Choroid plexus epithelial cell (primary cell): ENCODE measurements around the gene CA5B.
A peak's percentile ranks its signal among the peaks of the same experiment; 100 is the strongest.

Experiments
- DNase-seq: peaks from one replicate; pipeline ENCODE4 v3.0.0-alpha.2; 2010; ENCODE audit warnings: low read depth
- H3K4me3 ChIP-seq: 2 replicates; pipeline ENCODE4 v1.5.1; 2011; ENCODE audit warnings: low read depth, mild to moderate bottlenecking, control low read depth, low read length, moderate library complexity
- CTCF ChIP-seq: conservative IDR thresholded peaks from 2 replicates; pipeline ENCODE4 v1.5.1; 2011; ENCODE audit warnings: low read depth, mild to moderate bottlenecking, control low read depth, inconsistent platforms, low read length, moderate library complexity

Gene CA5B

GRCh38 chrX:15834053-15834452, 96.0 kb downstream of the CA5B start:
- H3K4me3 ChIP-seq, result no peak overlapping the region
- TF ChIP-seq CTCF, result no peak
- DNase-seq, result no peak

DNA sequence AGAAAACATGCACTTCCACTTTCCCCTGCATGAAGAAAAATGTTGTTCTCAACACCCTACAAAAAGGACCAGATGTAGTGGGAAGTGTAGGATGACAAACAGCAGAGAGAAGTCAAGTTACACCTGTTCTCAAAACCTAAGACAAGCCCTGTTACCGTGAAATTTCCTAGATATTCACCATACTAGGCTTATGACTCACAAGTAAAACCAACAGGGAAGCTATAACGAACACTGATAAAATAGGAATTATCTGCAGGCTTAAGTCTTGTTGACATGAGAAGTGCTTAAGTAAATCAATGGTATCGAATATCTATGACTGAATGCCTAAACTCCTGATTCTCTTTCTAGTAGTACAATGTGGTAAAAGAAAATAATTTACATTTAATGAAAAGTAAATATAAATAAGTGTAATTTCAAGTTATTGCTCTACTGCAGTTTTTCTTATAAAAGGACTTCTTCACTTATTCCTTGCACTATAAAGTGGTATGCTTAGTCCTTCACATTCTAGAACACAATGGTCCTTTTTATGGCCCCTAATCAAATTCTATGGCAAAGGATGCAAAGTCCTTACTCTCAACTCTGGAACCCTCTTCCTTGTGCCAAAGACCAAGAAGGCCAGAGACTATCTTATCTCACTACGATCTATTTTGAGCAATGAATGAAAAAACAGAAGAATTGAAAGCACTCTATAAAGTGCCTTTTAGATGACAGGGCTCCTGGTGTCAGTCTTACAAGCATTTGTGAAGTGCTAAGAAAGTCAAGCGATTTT, 96.9 kb downstream of the CA5B start:
- DNase-seq, result peak; percentile 40
- TF ChIP-seq CTCF, result no peak
- no peak overlapping the region for H3K4me3 ChIP-seq
